C4-2B (cell line): Measurements from ENCODE around the gene TNFAIP8.

Experiments used
- CTCF ChIP-seq: fragments of 450-650 bp; conservative IDR thresholded peaks from 2 replicates; pipeline ENCODE4 v1.5.1; 2017; ENCODE audit warnings: mild to moderate bottlenecking
- ZFX ChIP-seq: fragments of 450-650 bp; IDR thresholded peaks from 2 replicates; pipeline ENCODE4 v1.6.1; 2017

- TF ChIP-seq CTCF (no peak), ZFX (no peak)
Observed at GRCh38 chr5:119318256-119318894, 37.4 kb upstream of the TNFAIP8 start.
